Omental fat pad (tissue), 4 donors: Measurements from ENCODE around the gene DEK. TPM values are rescaled to one million over a fixed set of nuclear protein-coding genes. Genes with fewer than 3 reads are reported as not detected.

Experiments
- ATAC-seq: fragments of 150-250 bp; one replicate; pipeline ENCODE4 v1.9.1; 2016; ENCODE audit warnings: mild to moderate bottlenecking, moderate library complexity; ENCODE audit not compliant: low FRiP score
- DNase-seq: peaks from one replicate; pipeline ENCODE4 v3.0.0-alpha.2; 2019; ENCODE audit warnings: low spot score
- CTCF ChIP-seq, 3 donors: fragments of 450-650 bp; IDR thresholded peaks; one replicate each; pipeline ENCODE4 v1.5.1; 2016 to 2017; ENCODE audit warnings: antibody characterized with exemption in 3 of 3, mild to moderate bottlenecking in 3 of 3, moderate library complexity in 2 of 3
- total RNA-seq, 4 donors: library from RNA; depleted of rRNA; stranded (reverse); fragments of >200 nt; gene quantifications; one replicate each; pipeline ENCODE4 v1.1.0, GENCODE V29; 2016

Gene DEK
- total RNA-seq, 4 donors from 2014 or later: 68.1 to 106 (median 91.6) TPM

- TF ChIP-seq CTCF (IDR thresholded peaks at IDR 0.05): no peak
- DNase-seq (no peak), ATAC-seq (no peak)
These were observed 57.7 kb downstream of the DEK start for GRCh38 chr6:18206591-18206990.

- no peak for ATAC-seq
- no peak for TF ChIP-seq CTCF (IDR thresholded peaks at IDR 0.05)
These were observed 59.6 kb downstream of the DEK start for GRCh38 chr6:18204691-18205090.

GRCh38 chr6:18203786-18204185 lies 60.5 kb downstream of the DEK start:
- DNase-seq (no peak), ATAC-seq (no peak)
- no peak for TF ChIP-seq CTCF (IDR thresholded peaks at IDR 0.05)

More at GRCh38 chr6:18204691-18205090, 59.6 kb downstream of the DEK start:
- no peak for DNase-seq

GRCh38 chr6:18192026-18192425 lies 72.3 kb downstream of the DEK start:
- ATAC-seq (no peak), DNase-seq (no peak)
- no peak for TF ChIP-seq CTCF (IDR thresholded peaks at IDR 0.05)

- TF ChIP-seq CTCF (IDR thresholded peaks at IDR 0.05): no peak
- no peak for ATAC-seq
These were observed 75.1 kb downstream of the DEK start for GRCh38 chr6:18189196-18189595.

GRCh38 chr6:18187701-18188100 lies 76.6 kb downstream of the DEK start:
- no peak for ATAC-seq
- no peak for DNase-seq
- TF ChIP-seq CTCF (IDR thresholded peaks at IDR 0.05): no peak

More at GRCh38 chr6:18189196-18189595, 75.1 kb downstream of the DEK start:
- no peak for DNase-seq

GRCh38 chr6:18186540-18187250 lies 77.6 kb downstream of the DEK start:
- DNase-seq (no peak), ATAC-seq (no peak)
- TF ChIP-seq CTCF (IDR thresholded peaks at IDR 0.05): no peak
